Neural cell (in vitro differentiated cells): ENCODE results near the gene PRKCE. TPM values are rescaled to one million over a fixed set of nuclear protein-coding genes. Genes with fewer than 3 reads are reported as not detected.

Source experiments
- H2AFZ ChIP-seq: fragments of 200-600, 300-800 bp; sonication (generic), shearing (Covaris generic); 2 replicates; pipeline ENCODE4 v1.6.0; 2014; ENCODE audit warnings: low read depth, mild to moderate bottlenecking, antibody characterized with exemption, low read length, moderate library complexity
- H3F3A ChIP-seq: fragments of 200-600 bp; shearing (Covaris generic); 2 replicates; pipeline ENCODE4 v1.6.1; 2016; ENCODE audit warnings: mild to moderate bottlenecking, moderate library complexity, mixed read lengths, antibody characterized with exemption, low read length; ENCODE audit not compliant: insufficient read depth, poor library complexity, severe bottlenecking
- H3K27ac ChIP-seq: fragments of 200-600, 300-800 bp; sonication (generic), shearing (Covaris generic); 2 replicates; pipeline ENCODE4 v1.5.1; 2014; ENCODE audit warnings: mild to moderate bottlenecking, low read length, moderate library complexity
- H3K27me3 ChIP-seq: fragments of 300-800, 200-600 bp; sonication (generic), shearing (Covaris generic); 2 replicates; pipeline ENCODE4 v1.6.0; 2014; ENCODE audit warnings: mild to moderate bottlenecking, low read depth, low read length, moderate library complexity; ENCODE audit not compliant: insufficient read depth
- H3K36me3 ChIP-seq: fragments of 300-800, 200-600 bp; sonication (generic), shearing (Covaris generic); 2 replicates; pipeline ENCODE4 v1.5.1; 2014; ENCODE audit warnings: mild to moderate bottlenecking, antibody characterized with exemption, low read length, moderate library complexity; ENCODE audit not compliant: insufficient read depth
- H3K4me2 ChIP-seq: fragments of 300-800, 200-600 bp; sonication (generic), shearing (Covaris generic); 2 replicates; pipeline ENCODE4 v1.6.0; 2014; ENCODE audit warnings: mild to moderate bottlenecking, low read length
- H3K4me3 ChIP-seq: fragments of 300-800, 200-600 bp; sonication (generic), shearing (Covaris generic); 2 replicates; pipeline ENCODE4 v1.5.1; 2014; ENCODE audit warnings: mild to moderate bottlenecking, low read length, moderate library complexity
- H3K79me2 ChIP-seq: fragments of 200-600 bp; shearing (Covaris generic); replicated peaks from 2 replicates; pipeline ENCODE4 v1.6.0; 2014; ENCODE audit warnings: mild to moderate bottlenecking, low read length, moderate library complexity; ENCODE audit not compliant: insufficient read depth
- H3K9ac ChIP-seq: fragments of 300-800, 200-600 bp; sonication (generic), shearing (Covaris generic); 2 replicates; pipeline ENCODE4 v1.6.1; 2016; ENCODE audit warnings: mild to moderate bottlenecking, low read length, mixed read lengths
- H3K9me2 ChIP-seq: fragments of 200-600 bp; shearing (Covaris generic); 2 replicates; pipeline ENCODE4 v1.6.1; 2016; ENCODE audit warnings: mild to moderate bottlenecking, low read length, mixed read lengths; ENCODE audit not compliant: insufficient read depth
- H3K9me3 ChIP-seq: fragments of 200-600, 300-800 bp; sonication (generic), shearing (Covaris generic); 2 replicates; pipeline ENCODE4 v1.6.1; 2016; ENCODE audit warnings: mild to moderate bottlenecking, mixed run types, low read length, moderate library complexity, mixed read lengths
- H4K20me1 ChIP-seq: fragments of 200-600 bp; shearing (Covaris generic); 2 replicates; pipeline ENCODE4 v1.6.1; 2016; ENCODE audit warnings: mild to moderate bottlenecking, mixed run types; ENCODE audit not compliant: insufficient read depth
- CTCF ChIP-seq: fragments of 450-650 bp; IDR thresholded peaks from 2 replicates; pipeline ENCODE4 v1.5.1; 2014; ENCODE audit warnings: antibody characterized with exemption, mild to moderate bottlenecking, moderate library complexity; ENCODE audit not compliant: poor library complexity, severe bottlenecking
- EP300 ChIP-seq: fragments of 450-650 bp; conservative IDR thresholded peaks from 2 replicates; pipeline ENCODE4 v1.6.1; 2014; ENCODE audit warnings: antibody characterized with exemption, mild to moderate bottlenecking, moderate library complexity; ENCODE audit not compliant: poor library complexity, severe bottlenecking
- EZH2 ChIP-seq: fragments of 200-600, 300-800 bp; shearing (Covaris generic), sonication (generic); IDR thresholded peaks from 2 replicates; pipeline ENCODE4 v1.6.1; 2014; ENCODE audit warnings: antibody characterized with exemption, low read length, borderline replicate concordance, mild to moderate bottlenecking; ENCODE audit not compliant: insufficient read depth, poor library complexity, severe bottlenecking
- MXI1 ChIP-seq: fragments of 450-650 bp; conservative IDR thresholded peaks from 2 replicates; pipeline ENCODE4 v1.6.1; 2014; ENCODE audit warnings: antibody characterized with exemption, mild to moderate bottlenecking; ENCODE audit not compliant: poor library complexity, severe bottlenecking
- POLR2AphosphoS5 ChIP-seq: IDR thresholded peaks from 2 replicates; pipeline ENCODE4 v1.6.1; 2012
- RAD21 ChIP-seq: fragments of 450-650 bp; conservative IDR thresholded peaks from 2 replicates; pipeline ENCODE4 v1.6.1; 2014; ENCODE audit warnings: antibody characterized with exemption, mild to moderate bottlenecking, moderate library complexity
- REST ChIP-seq: IDR thresholded peaks from 2 replicates; pipeline ENCODE4 v1.6.1; 2012; ENCODE audit warnings: borderline replicate concordance
- SMC3 ChIP-seq: fragments of 450-650 bp; conservative IDR thresholded peaks from 2 replicates; pipeline ENCODE4 v1.6.1; 2014; ENCODE audit warnings: antibody characterized with exemption, mild to moderate bottlenecking, moderate library complexity; ENCODE audit not compliant: poor library complexity
- TAF1 ChIP-seq: IDR thresholded peaks from 2 replicates; pipeline ENCODE4 v1.6.1; 2012; ENCODE audit warnings: low read depth
- polyA plus RNA-seq: library from polyadenylated mRNA; depleted of rRNA; stranded (reverse); fragments of >200 nt; gene quantifications from 2 replicates; pipeline ENCODE4 v1.2.3, GENCODE V29; 2014

Gene PRKCE
- polyA plus RNA-seq, 1 donor from 2014 or later, result 5.4 TPM

GRCh38 chr2:46151577-46151976, 500.1 kb downstream of the PRKCE start:
- H3K4me3 ChIP-seq, result no peak overlapping the region
- H3K27ac ChIP-seq, result no peak overlapping the region
- H3K36me3 ChIP-seq, result no peaks in the 10 kb centered on the region
- TF ChIP-seq MXI1 (no peak), SMC3 (no peak), POLR2AphosphoS5 (no peak), RAD21 (no peak), EZH2 (no peak), REST (no peak), CTCF (no peak), TAF1 (no peak), EP300 (no peak)
- no peaks in the 10 kb centered on the region for H3K27me3 ChIP-seq
- no peaks in the 10 kb centered on the region for H3K79me2 ChIP-seq
- H3K9me2 ChIP-seq, result no peaks in the 10 kb centered on the region
- no peaks in the 10 kb centered on the region for H3F3A ChIP-seq
- no peak overlapping the region for H3K9ac ChIP-seq
- H3K4me2 ChIP-seq, result no peak overlapping the region
- H2AFZ ChIP-seq, result no peak overlapping the region
- H3K9me3 ChIP-seq, result no peaks in the 10 kb centered on the region
- H4K20me1 ChIP-seq, result no peaks in the 10 kb centered on the region

GRCh38 chr2:46153996-46154753, 502.7 kb downstream of the PRKCE start:
- no peaks in the 10 kb centered on the region for H3K79me2 ChIP-seq
- H3K9me3 ChIP-seq, result no peaks in the 10 kb centered on the region
- H3K36me3 ChIP-seq, result no peaks in the 10 kb centered on the region
- H3K9ac ChIP-seq, result no peak overlapping the region
- H2AFZ ChIP-seq, result no peak overlapping the region
- no peaks in the 10 kb centered on the region for H3F3A ChIP-seq
- no peaks in the 10 kb centered on the region for H4K20me1 ChIP-seq
- no peaks in the 10 kb centered on the region for H3K9me2 ChIP-seq
- H3K4me3 ChIP-seq, result no peak overlapping the region
- no peaks in the 10 kb centered on the region for H3K27me3 ChIP-seq
- TF ChIP-seq MXI1, result no peak
- TF ChIP-seq CTCF, result no peak
- no peak for TF ChIP-seq POLR2AphosphoS5
- TF ChIP-seq TAF1, result no peak
- no peak for TF ChIP-seq EZH2
- no peak overlapping the region for H3K27ac ChIP-seq
- H3K4me2 ChIP-seq, result no peak overlapping the region
